Neural cell (in vitro differentiated cells): Measurements from ENCODE around the gene ACACA.

Experiments used
- EP300 ChIP-seq: fragments of 450-650 bp; conservative IDR thresholded peaks from 2 replicates; pipeline ENCODE4 v1.6.1; 2014; ENCODE audit warnings: antibody characterized with exemption, mild to moderate bottlenecking, moderate library complexity; ENCODE audit not compliant: poor library complexity, severe bottlenecking
- RAD21 ChIP-seq: fragments of 450-650 bp; conservative IDR thresholded peaks from 2 replicates; pipeline ENCODE4 v1.6.1; 2014; ENCODE audit warnings: antibody characterized with exemption, mild to moderate bottlenecking, moderate library complexity

DNA sequence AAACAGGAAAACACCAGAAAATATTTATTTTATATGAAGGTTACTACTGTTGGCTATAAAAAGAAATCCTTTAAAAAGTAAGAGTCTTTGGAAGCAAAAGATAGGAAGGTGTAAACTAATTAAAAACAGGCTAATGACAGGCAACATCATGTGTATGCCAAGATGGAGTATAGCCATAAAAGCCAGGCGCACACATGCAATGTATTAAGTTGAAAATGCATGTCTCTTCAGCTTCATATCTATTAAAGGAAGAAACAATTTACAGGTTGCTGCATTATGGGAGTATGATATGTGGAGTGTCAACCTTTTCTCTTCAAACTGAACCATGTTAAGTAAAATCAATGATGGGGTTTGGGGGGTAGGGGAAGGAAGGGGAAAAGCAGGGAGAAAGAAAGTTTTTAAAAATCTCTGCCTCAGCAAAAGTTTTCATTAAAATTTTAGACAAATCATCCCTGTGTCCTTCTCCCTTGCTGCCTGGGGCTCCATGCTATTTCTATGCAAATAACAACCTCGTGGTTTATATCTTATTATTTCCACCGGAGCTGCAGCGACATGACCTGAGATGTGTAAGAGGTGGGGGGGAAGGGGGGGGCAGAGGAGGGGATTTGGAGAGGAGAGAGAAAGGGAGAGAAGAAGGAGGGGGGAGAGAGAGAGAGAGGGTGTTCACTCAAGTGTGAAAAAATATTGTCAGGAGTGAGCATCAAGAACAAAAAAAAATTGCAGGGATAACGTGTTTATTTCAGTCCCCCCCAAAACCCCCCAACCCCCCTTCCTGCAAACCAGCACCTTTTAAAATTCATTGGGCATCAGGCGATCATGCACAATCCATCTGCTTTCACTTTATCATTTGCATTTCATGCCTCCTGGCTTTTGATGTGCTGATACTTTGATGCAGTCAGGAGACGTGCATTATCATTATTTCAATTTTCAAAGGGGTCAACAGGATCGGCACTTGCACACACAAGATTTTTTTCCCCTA, 260.3 kb downstream of the ACACA start:
- TF ChIP-seq RAD21 (no peak), EP300 (no peak)
